Limb (tissue), 2 donors: ENCODE measurements around the gene KRT33B.
"Not testable (repeated sequence)": the region's sequence is repeated elsewhere in the genome, so short reads cannot be mapped to it uniquely, and the experiment has no call there.

Source experiments
- DNase-seq, 2 donors: peaks; one replicate each; pipeline ENCODE4 v3.0.0-alpha.2; 2016; ENCODE audit errors: extremely low spot score in 2 of 2

KRT33B gene

DNA sequence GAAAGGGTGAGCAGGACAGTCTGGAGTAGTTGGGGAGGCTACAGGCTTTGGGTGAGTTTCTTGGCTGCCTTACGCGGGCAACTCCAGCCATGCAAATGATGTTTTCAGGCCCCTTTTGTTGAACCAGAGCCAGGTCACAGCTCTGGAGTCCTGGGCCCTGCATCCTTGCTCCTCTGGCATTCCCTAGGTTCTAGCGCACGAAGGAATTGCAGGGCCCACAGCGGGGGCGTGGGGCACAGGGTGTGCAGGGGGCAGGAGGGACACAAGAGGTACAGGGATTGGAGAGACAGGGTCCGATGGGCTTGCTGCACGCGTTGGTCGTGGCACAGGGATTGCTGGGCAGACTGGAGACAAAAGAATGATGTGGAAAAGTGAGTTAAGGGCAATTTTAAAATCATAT is 24.2 kb upstream of the KRT33B start:
- no peak for DNase-seq

- DNase-seq, result no peak
Observed at GRCh38 chr17:41393294-41393693, 23.7 kb upstream of the KRT33B start.

DNA sequence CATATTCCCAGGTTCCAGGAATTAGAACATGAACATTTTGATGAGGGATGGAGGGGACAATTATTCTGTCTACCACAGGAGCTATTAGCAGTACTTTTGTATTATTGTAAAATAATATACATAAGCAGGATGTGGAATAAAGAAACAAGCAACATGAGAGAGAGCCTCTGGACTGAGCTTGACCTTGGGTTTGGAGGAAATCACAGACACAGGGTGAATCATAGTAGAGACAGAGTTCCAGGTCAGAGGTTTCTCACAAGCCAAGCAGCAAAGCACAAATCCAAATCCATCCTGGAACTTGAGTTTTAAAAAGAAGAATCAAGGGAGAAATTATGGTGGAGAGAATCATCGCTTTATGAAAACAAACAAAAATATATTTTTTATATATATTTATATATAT is 22.7 kb upstream of the KRT33B start:
- no peak for DNase-seq

- no peak for DNase-seq
Observed at GRCh38 chr17:41391535-41391934, 21.9 kb upstream of the KRT33B start.

GRCh38 chr17:41390411-41390938 is 20.9 kb upstream of the KRT33B start:
- no peak for DNase-seq

DNA sequence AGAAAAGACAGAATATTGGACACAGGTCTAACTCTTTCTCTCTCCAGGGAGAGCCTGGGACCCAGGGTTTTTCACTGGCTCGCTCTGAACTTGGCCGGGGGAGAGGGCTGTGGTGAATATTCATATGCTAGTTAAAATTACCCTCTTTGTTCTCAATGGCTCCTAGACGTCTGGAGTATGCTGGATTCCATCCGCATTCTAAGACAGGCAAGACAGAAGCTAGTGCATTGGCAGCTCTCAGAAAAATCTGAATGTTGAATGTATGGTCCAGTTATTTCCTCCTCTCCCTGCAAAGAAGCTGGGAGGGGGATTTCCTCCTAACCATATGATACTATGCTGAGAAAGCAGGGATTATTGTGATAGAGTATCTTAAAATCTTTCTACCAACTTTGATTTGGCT is 18.1 kb upstream of the KRT33B start:
- no peak for DNase-seq

- no peak for DNase-seq
Observed at GRCh38 chr17:41386227-41386626, 16.6 kb upstream of the KRT33B start.

DNA sequence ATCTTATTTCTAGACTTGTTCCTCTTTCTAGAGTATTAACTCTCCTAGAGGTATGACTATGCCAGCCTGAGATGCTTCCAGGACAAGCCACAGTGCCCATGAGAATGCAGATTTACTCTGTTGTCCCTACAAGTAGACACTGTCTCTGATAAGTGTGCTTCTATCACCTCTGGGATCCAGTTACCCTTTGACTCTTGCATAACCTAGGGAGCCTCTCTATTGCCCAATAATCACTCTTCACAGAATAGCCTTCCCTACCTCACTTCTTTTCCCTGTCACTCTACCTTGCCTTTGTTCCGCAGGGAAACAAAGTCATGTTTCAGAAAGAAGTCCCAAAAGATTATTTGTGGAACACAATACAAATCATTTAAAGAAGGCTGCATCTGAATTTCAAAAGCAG is 14.1 kb upstream of the KRT33B start:
- DNase-seq, result no peak

- DNase-seq, result no peak
Observed at GRCh38 chr17:41382394-41382793, 12.8 kb upstream of the KRT33B start.

DNA sequence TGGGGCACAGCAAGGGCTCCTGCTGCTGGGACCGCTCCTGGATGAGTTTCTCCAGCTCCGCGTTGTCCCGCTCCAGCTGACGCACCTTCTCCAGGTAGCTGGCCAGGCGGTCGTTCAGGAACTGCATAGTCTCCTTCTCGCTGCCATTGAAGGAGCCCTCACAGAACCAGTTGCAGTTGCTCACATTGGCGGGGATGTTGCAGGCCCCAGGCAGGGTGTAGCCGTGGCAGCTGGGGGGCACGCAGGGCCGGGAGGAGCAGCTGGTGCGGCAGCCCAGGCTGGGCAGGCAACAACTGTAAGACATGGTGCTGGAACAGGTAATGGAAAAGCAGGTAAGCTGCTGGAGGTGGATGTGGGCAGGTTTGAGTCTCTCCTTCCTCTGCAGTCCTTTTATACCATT is 12.3 kb upstream of the KRT33B start, which contains the start of gene KRT34:
Gene KRT34 (minus strand): TSS at position 364 of the 400 bp plus-strand sequence. CDS start 60 bp downstream, at position 304.
- not testable (repeated sequence) for DNase-seq

GRCh38 chr17:41380091-41380490 is 10.5 kb upstream of the KRT33B start:
- DNase-seq, result not testable (repeated sequence)

DNA sequence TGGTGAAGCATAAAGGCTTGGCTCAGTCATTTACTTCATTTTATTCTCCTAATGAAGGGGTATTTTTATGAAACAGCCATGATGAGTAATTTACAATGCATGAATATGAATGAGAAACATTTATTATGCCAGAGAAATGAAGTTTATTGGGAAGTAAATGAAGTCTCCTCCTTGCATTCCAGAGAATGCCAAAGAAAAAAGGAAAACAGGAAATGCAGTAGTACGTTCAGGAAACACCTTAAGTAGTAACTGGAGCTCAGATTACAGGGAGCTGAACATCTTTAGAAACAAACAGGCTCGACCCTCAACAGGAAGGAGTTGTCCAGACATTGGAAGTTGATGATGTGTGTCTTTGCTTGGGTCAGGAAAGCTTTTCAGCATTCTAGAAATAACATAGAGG is 7.9 kb upstream of the KRT33B start:
- DNase-seq, result no peak

- no peak for DNase-seq
Observed at GRCh38 chr17:41369023-41369422, 590 bp downstream of the KRT33B start.

GRCh38 chr17:41367426-41368075 is 2.1 kb downstream of the KRT33B start:
- DNase-seq, result no peak

DNA sequence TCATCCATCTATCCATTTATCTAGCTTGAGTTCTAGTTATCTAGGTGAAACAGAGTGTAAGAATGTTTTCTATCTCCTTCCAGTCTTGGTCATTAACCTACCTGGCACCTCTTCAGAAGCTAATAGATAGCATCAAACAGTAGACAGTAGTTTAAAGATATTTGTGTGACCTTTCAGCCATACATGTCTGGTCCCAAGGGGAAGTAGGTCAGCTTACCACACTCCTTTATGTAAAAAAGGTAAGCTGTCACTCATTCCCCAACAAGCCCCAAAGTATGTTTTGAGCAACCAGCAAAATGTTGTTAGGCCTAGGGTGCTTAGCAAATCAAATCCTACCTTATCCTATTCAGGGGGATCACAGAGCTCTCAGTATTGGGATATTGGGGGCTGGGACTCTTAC is 3.5 kb downstream of the KRT33B start:
- no peak for DNase-seq

DNA sequence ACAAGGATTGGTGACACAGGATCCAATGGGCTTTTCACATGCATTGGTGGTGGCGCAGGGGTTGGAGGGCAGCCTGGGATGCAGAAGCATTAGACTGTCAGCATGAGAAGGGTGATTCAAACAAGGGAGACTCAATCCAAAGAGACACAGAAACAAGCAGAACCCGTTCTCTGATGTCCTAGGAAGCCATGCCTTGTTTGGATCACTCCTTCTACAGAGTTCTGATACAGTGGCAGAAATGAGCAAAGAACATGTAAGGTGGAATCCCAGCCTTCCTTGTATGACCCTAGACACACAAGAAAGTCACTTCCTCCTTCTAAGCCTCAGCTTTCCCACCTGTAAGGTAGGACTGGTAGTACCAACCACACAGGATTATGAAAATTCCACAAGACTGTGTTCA is 5.7 kb downstream of the KRT33B start:
- DNase-seq, result no peak

DNA sequence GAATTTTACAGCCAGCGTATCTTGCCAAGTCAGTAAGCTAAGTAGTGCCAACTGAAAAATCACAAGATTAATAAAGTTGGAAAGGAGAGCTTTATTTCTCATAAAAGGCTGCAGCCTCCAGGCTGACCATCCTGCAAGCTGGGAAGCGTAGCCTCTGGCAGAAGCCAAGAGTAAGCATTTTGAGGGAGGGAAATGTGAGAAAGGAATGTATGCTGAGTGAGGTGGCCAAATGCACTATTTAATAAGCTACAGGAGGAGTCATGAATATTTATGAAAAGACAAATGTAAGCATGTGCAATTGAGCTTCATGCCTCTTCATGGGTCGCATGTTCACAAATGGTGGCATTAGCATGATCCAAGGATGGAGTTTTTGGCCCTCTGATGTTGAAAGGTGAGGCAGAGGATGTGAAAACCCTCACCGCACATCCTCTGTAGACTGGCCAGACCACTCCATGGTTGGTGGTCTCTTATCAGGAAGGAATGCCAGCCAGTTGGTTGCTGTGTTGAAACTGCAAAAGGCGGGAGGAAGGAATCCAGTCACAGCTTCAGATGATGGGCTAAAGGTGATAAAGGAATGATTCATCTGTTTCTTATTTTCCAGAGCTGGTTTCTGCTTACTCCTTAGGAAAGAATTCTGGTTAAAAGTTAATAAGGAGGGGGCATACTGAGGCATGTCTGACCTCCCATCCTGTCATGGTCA is 9.2 kb downstream of the KRT33B start:
- DNase-seq, result no peak

DNA sequence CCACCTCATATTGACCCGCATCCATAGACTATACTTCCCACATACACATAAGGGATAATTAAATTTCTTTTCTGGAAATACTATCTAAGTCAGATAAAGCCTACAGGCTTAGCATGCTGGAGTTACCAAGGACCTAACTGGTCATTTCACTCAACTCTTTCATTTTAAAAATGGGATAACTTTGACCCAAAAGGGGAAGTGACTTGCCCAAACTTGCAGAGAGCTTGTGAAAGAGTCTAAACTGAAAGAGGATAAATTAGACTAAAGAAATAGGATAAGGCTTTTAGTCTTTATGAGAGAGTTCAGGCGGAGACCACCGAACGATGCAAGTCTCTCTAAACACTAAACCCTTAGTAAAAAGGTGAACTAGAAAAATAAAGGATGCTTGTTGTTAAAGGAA is 15.1 kb downstream of the KRT33B start:
- no peak for DNase-seq

GRCh38 chr17:41352597-41353366 is 16.8 kb downstream of the KRT33B start:
- DNase-seq, result no peak

DNA sequence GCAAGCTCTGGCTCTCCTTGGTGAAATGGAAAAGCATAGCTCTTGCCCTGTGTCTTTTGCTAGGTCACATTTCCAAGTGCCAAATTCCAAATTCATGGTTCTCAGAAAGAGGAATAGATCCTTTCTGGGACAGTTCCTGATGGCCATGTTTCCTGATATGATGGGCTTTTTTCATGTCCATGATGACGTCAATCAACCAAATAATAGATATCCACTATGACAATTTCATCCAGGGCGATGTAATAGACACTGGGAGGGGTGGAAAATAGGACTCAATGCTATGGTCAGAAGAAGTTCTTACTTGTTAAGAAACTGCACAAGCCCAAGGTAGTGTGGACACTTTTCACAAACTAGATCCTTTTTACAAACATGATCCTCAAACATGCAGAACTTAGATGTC is 18.4 kb downstream of the KRT33B start:
- no peak for DNase-seq

DNA sequence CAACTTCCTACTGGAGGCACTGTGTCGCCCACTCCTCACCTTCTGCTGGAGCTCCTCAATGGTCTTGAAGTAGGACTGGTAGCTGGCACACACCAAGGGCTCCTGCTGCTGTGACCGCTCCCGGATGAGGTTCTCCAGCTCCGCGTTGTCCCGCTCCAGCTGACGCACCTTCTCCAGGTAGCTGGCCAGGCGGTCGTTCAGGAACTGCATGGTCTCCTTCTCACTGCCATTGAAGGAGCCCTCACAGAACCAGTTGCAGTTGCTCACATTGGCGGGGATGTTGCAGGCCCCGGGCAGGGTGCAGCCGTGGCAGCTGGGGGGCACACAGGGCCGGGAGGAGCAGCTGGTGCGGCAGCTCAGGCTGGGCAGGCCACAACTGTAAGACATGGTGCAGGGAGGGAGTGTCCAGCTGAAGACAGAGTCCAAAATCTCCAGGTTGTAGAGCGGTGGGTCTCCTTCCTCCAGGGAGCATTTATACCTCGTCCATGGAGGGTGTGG is 19.2 kb downstream of the KRT33B start, which contains the start of gene KRT33A:
Gene KRT33A (minus strand): TSS at position 448 of the 498 bp plus-strand sequence. CDS start 61 bp downstream, at position 387.
- DNase-seq, result not testable (repeated sequence)
